ENCODE results near the gene LRRC8E.
A peak's percentile ranks its signal among the peaks of the same experiment; 100 is the strongest.

Gene LRRC8E

DNA sequence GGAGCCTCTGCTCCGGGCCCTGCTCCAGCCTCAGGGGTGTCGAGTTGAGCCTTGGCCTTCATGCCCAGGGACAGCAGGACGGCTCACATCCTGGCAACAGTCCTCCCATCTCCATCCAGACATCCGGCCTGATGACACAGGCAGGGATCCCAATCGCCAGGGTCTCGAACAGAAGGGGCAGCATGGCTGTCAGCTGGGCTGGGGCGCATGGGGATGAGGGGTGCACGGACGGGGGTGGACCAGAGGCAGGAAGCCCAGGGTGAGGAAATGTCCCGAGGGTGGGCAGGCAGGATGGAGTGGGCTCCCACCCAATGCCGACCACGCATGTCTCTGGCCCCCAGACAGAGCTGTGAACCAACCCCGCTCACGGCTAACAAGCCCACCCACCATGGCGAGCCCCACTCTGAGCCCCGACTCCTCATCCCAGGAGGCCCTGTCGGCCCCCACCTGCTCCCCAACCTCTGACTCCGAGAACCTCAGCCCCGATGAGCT lies 42.1 kb upstream of the LRRC8E start:
- no peak for DNase-seq
- Histone ChIP-seq H3K27me3 (replicated peaks; ENCODE audit: control insufficient read depth, insufficient read depth, low read length, poor library complexity, severe bottlenecking) (no peaks in the 10 kb centered on the region), H3K4me1 (ENCODE audit: control insufficient read depth, insufficient read depth, low read length, poor library complexity, severe bottlenecking) (no peaks in the 10 kb centered on the region), H3K4me3 (ENCODE audit: insufficient read depth, low read depth, low read length, poor library complexity, severe bottlenecking) (no peak overlapping the region), H3K27ac (ENCODE audit: insufficient read depth, low read length, poor library complexity, severe bottlenecking) (no peak overlapping the region), H3K9me3 (ENCODE audit: control insufficient read depth, low read length) (no peaks in the 10 kb centered on the region), H3K36me3 (ENCODE audit: control insufficient read depth, insufficient read depth, low read length) (no peaks in the 10 kb centered on the region)

GRCh38 chr19:7847664-7848063 lies 40.6 kb upstream of the LRRC8E start:
- Histone ChIP-seq H3K4me1 (ENCODE audit: control insufficient read depth, insufficient read depth, low read length, poor library complexity, severe bottlenecking) (no peaks in the 10 kb centered on the region), H3K9me3 (ENCODE audit: control insufficient read depth, low read length) (no peaks in the 10 kb centered on the region), H3K27ac (ENCODE audit: insufficient read depth, low read length, poor library complexity, severe bottlenecking) (no peak overlapping the region), H3K36me3 (ENCODE audit: control insufficient read depth, insufficient read depth, low read length) (no peaks in the 10 kb centered on the region), H3K27me3 (replicated peaks; ENCODE audit: control insufficient read depth, insufficient read depth, low read length, poor library complexity, severe bottlenecking) (no peaks in the 10 kb centered on the region), H3K4me3 (ENCODE audit: insufficient read depth, low read depth, low read length, poor library complexity, severe bottlenecking) (no peak overlapping the region)
- DNase-seq, result no peak

- no peak overlapping the region for H3K4me3 ChIP-seq (ENCODE audit: insufficient read depth, low read depth, low read length, poor library complexity, severe bottlenecking)
- no peak overlapping the region for H3K27ac ChIP-seq (ENCODE audit: insufficient read depth, low read length, poor library complexity, severe bottlenecking)
- H3K4me1 ChIP-seq (ENCODE audit: control insufficient read depth, insufficient read depth, low read length, poor library complexity, severe bottlenecking), result peaks cover 6% of the 10 kb centered on the region
- DNase-seq, result no peak
- H3K27me3 ChIP-seq (replicated peaks; ENCODE audit: control insufficient read depth, insufficient read depth, low read length, poor library complexity, severe bottlenecking), result no peaks in the 10 kb centered on the region
- no peaks in the 10 kb centered on the region for H3K9me3 ChIP-seq (ENCODE audit: control insufficient read depth, low read length)
- no peaks in the 10 kb centered on the region for H3K36me3 ChIP-seq (ENCODE audit: control insufficient read depth, insufficient read depth, low read length)
These were observed 39.4 kb upstream of the LRRC8E start for GRCh38 chr19:7848779-7849457.

GRCh38 chr19:7849631-7849999 lies 38.7 kb upstream of the LRRC8E start:
- Histone ChIP-seq H3K36me3 (ENCODE audit: control insufficient read depth, insufficient read depth, low read length) (no peaks in the 10 kb centered on the region), H3K27me3 (replicated peaks; ENCODE audit: control insufficient read depth, insufficient read depth, low read length, poor library complexity, severe bottlenecking) (no peaks in the 10 kb centered on the region), H3K4me3 (ENCODE audit: insufficient read depth, low read depth, low read length, poor library complexity, severe bottlenecking) (no peak overlapping the region), H3K9me3 (ENCODE audit: control insufficient read depth, low read length) (no peaks in the 10 kb centered on the region), H3K27ac (ENCODE audit: insufficient read depth, low read length, poor library complexity, severe bottlenecking) (no peak overlapping the region), H3K4me1 (ENCODE audit: control insufficient read depth, insufficient read depth, low read length, poor library complexity, severe bottlenecking) (peaks cover 6% of the 10 kb centered on the region)
- DNase-seq, result no peak

DNA sequence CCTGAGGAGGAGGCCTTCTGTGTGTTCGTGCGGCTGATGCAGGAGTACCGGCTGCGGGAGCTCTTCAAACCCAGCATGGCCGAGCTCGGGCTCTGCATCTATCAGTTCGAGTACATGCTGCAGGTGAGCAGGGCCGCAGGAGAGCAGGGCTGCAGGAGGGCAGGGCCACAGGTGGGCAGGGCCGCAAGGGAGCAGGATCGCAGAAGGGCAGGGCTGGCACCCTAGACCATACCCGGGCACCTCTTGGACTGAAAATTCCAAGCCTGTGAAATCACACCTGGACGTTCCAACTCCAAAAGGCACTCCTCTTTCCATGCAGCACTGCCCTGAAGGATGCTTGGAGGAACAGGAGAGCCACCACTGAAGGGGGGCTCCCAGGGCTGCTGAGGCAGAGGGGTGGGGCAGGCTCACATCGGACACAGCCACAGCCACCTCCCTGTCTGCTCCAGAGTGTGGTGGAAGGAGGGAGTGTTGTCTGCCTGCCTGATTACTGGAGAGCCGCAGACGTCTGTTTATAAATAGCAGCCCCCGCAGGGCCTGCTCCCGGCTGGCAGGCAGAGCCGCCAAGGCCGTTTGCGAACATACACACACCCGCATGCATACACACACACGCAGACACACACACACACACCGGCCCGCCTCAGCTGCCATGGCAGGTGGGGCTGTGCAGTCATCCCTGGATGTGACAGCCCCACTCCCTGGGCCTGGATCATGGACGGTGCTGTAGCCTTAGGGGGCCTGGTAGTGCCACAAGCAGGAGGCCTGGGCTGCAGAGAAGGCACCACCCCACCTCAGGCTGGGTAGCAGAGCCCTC lies 38.1 kb upstream of the LRRC8E start:
- no peaks in the 10 kb centered on the region for H3K9me3 ChIP-seq (ENCODE audit: control insufficient read depth, low read length)
- DNase-seq, result no peak
- no peak overlapping the region for H3K27ac ChIP-seq (ENCODE audit: insufficient read depth, low read length, poor library complexity, severe bottlenecking)
- H3K36me3 ChIP-seq (ENCODE audit: control insufficient read depth, insufficient read depth, low read length), result no peaks in the 10 kb centered on the region
- H3K27me3 ChIP-seq (replicated peaks; ENCODE audit: control insufficient read depth, insufficient read depth, low read length, poor library complexity, severe bottlenecking), result no peaks in the 10 kb centered on the region
- peaks cover 6% of the 10 kb centered on the region for H3K4me1 ChIP-seq (ENCODE audit: control insufficient read depth, insufficient read depth, low read length, poor library complexity, severe bottlenecking)
- H3K4me3 ChIP-seq (ENCODE audit: insufficient read depth, low read depth, low read length, poor library complexity, severe bottlenecking), result no peak overlapping the region

DNA sequence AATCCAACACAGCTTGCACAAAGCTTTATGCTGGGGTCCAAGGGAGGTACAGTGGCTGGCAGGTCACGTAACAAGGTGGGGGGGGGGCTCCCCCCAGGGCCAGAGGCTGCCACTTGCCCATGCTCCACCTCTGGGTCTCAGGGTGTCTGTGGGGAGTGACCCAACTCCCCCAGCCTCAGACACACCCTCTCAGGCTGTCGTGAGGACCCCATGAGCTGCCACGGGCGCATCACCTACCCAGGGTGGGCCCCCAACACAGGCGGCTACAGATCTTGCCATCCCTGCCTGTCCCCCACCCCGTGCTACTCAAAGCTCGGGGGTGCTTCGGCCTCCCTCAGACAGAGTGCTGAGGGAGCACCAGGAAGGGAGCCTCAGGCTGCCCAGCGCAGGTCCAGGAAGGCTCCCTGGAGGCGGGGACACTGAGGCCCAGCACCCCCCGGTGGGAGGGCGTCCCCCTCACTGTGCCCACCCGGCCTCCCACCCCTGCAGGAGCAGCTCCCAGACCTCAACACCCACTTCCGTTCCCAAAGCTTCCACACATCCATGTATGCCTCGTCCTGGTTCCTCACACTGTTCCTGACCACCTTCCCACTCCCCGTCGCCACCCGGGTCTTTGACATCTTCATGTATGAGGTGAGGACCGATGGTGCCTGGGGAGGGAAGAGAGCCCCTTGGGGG lies 37.2 kb upstream of the LRRC8E start:
- Histone ChIP-seq H3K27ac (ENCODE audit: insufficient read depth, low read length, poor library complexity, severe bottlenecking) (no peak overlapping the region), H3K27me3 (replicated peaks; ENCODE audit: control insufficient read depth, insufficient read depth, low read length, poor library complexity, severe bottlenecking) (no peaks in the 10 kb centered on the region), H3K9me3 (ENCODE audit: control insufficient read depth, low read length) (no peaks in the 10 kb centered on the region), H3K4me3 (ENCODE audit: insufficient read depth, low read depth, low read length, poor library complexity, severe bottlenecking) (no peak overlapping the region), H3K4me1 (ENCODE audit: control insufficient read depth, insufficient read depth, low read length, poor library complexity, severe bottlenecking) (peaks cover 6% of the 10 kb centered on the region), H3K36me3 (ENCODE audit: control insufficient read depth, insufficient read depth, low read length) (no peaks in the 10 kb centered on the region)
- no peak for DNase-seq

- no peaks in the 10 kb centered on the region for H3K36me3 ChIP-seq (ENCODE audit: control insufficient read depth, insufficient read depth, low read length)
- H3K27ac ChIP-seq (ENCODE audit: insufficient read depth, low read length, poor library complexity, severe bottlenecking), result no peak overlapping the region
- no peaks in the 10 kb centered on the region for H3K9me3 ChIP-seq (ENCODE audit: control insufficient read depth, low read length)
- H3K4me3 ChIP-seq (ENCODE audit: insufficient read depth, low read depth, low read length, poor library complexity, severe bottlenecking), result no peak overlapping the region
- H3K27me3 ChIP-seq (replicated peaks; ENCODE audit: control insufficient read depth, insufficient read depth, low read length, poor library complexity, severe bottlenecking), result no peaks in the 10 kb centered on the region
- peaks cover 6% of the 10 kb centered on the region for H3K4me1 ChIP-seq (ENCODE audit: control insufficient read depth, insufficient read depth, low read length, poor library complexity, severe bottlenecking)
- no peak for DNase-seq
These were observed 36.4 kb upstream of the LRRC8E start for GRCh38 chr19:7851623-7852500.

- Histone ChIP-seq H3K27me3 (replicated peaks; ENCODE audit: control insufficient read depth, insufficient read depth, low read length, poor library complexity, severe bottlenecking) (no peaks in the 10 kb centered on the region), H3K36me3 (ENCODE audit: control insufficient read depth, insufficient read depth, low read length) (no peaks in the 10 kb centered on the region), H3K4me3 (ENCODE audit: insufficient read depth, low read depth, low read length, poor library complexity, severe bottlenecking) (no peak overlapping the region), H3K27ac (ENCODE audit: insufficient read depth, low read length, poor library complexity, severe bottlenecking) (no peak overlapping the region), H3K9me3 (ENCODE audit: control insufficient read depth, low read length) (no peaks in the 10 kb centered on the region), H3K4me1 (ENCODE audit: control insufficient read depth, insufficient read depth, low read length, poor library complexity, severe bottlenecking) (peaks cover 6% of the 10 kb centered on the region)
- peak; percentile 33 to 55 (median 45) for DNase-seq
These were observed 35.2 kb upstream of the LRRC8E start for GRCh38 chr19:7852851-7853769.

- H3K4me3 ChIP-seq (ENCODE audit: insufficient read depth, low read depth, low read length, poor library complexity, severe bottlenecking), result no peak overlapping the region
- no peaks in the 10 kb centered on the region for H3K9me3 ChIP-seq (ENCODE audit: control insufficient read depth, low read length)
- no peaks in the 10 kb centered on the region for H3K27me3 ChIP-seq (replicated peaks; ENCODE audit: control insufficient read depth, insufficient read depth, low read length, poor library complexity, severe bottlenecking)
- H3K4me1 ChIP-seq (ENCODE audit: control insufficient read depth, insufficient read depth, low read length, poor library complexity, severe bottlenecking), result peaks cover 6% of the 10 kb centered on the region
- H3K27ac ChIP-seq (ENCODE audit: insufficient read depth, low read length, poor library complexity, severe bottlenecking), result no peak overlapping the region
- DNase-seq, result no peak
- H3K36me3 ChIP-seq (ENCODE audit: control insufficient read depth, insufficient read depth, low read length), result no peaks in the 10 kb centered on the region
These were observed 34.6 kb upstream of the LRRC8E start for GRCh38 chr19:7853770-7854128.
